Esophagus squamous epithelium (tissue), 5 donors: ENCODE measurements around the gene PACS2. TPM values are rescaled to one million over a fixed set of nuclear protein-coding genes. Genes with fewer than 3 reads are reported as not detected.
A peak's percentile ranks its signal among the peaks of the same experiment; 100 is the strongest.
"Not testable (repeated sequence)": the region's sequence is repeated elsewhere in the genome, so short reads cannot be mapped to it uniquely, and the experiment has no call there.

Experiments
- DNase-seq: peaks from one replicate; lab custom pipeline; 2025; lab: John Stamatoyannopoulos, UW
- H3K27ac ChIP-seq, 4 donors: fragments of 200-600 bp; sonication (generic); one replicate each; pipeline ENCODE4 v1.5.1; 2016 to 2019; ENCODE audit warnings: mild to moderate bottlenecking in 1 of 4
- H3K27me3 ChIP-seq, 4 donors: fragments of 200-600 bp; sonication (generic); 1 replicate in 3 of 4; 2 replicates in 1 of 4; pipeline versions ENCODE4 v1.5.1 to v1.6.0; 2017 to 2021; ENCODE audit warnings: antibody characterized with exemption in 1 of 4
- H3K36me3 ChIP-seq, 3 donors: fragments of 200-600 bp; sonication (generic); one replicate each; pipeline ENCODE4 v1.5.1; 2016 to 2019
- H3K4me1 ChIP-seq, 3 donors: fragments of 200-600 bp; sonication (generic); one replicate each; pipeline ENCODE4 v1.5.1; 2017 to 2019
- H3K4me3 ChIP-seq, 4 donors: fragments of 200-600 bp; sonication (generic); 1 replicate in 3 of 4; 2 replicates in 1 of 4; pipeline ENCODE4 v1.5.1; 2016 to 2019; ENCODE audit warnings: mild to moderate bottlenecking in 2 of 4, moderate library complexity in 1 of 4
- H3K9me3 ChIP-seq, 3 donors: fragments of 200-600 bp; sonication (generic); one replicate each; pipeline ENCODE4 v1.5.1; 2016 to 2019
- CTCF ChIP-seq, 6 experiments: fragments of 450-650 bp in 4 of 6; fragments of 200-600 bp in 2 of 6; sonication (generic) in 2 of 6; IDR thresholded peaks; one replicate each; pipeline ENCODE4 v1.5.1; 2016 to 2019; ENCODE audit warnings: antibody characterized with exemption in 6 of 6, mild to moderate bottlenecking in 4 of 6, moderate library complexity in 4 of 6
- POLR2A ChIP-seq, 4 donors: fragments of 450-650 bp; IDR thresholded peaks; one replicate each; pipeline ENCODE4 v1.6.1; 2017; ENCODE audit warnings: antibody characterized with exemption in 4 of 4, mild to moderate bottlenecking in 4 of 4, moderate library complexity in 3 of 4
- WGBS, 2 donors: methylation state at CpG; one replicate each; pipeline ENCODE4 v1.1.5; 2018; 5-methylcytosine and 5-hydroxymethylcytosine counted together
- intact Hi-C: fragments of 100-400 bp; cut with DNase I; formaldehyde crosslinking; loops from one replicate; pipeline ENCODE4 v1.15.0; 2022
- total RNA-seq, 4 donors: library from RNA; depleted of rRNA; stranded (reverse); fragments of >200 nt; gene quantifications; one replicate each; pipeline ENCODE4 v1.1.0, GENCODE V29; 2016
- donor health status: DM: yes; HTN: yes; CAD: no.

The PACS2 gene
- total RNA-seq, 4 donors from 2014 or later: 20.2 to 42.3 (median 30.9) TPM

DNA sequence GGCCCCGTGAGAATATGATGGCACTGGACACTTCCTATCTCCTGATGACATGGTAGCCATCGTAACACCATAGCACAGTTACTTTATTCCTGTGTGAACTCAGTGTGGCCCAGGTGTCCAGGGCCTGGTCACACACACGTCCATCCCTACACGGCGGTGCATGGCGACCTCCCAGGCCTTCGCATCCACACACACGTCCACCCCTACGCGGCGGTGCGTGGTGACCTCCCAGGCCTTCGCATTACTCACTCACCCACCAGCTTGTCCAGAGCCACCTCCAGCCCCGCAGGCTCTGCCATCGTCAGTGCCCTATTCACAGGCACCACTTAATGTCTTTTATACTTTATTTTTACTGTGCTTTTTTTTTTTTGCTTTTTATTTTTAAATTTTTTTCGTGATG is 44.4 kb downstream of the PACS2 start:
- Histone ChIP-seq H3K9me3 (no peaks in the 10 kb centered on the region), H3K4me1 (peaks cover 0 to 2% (median 0%) of the 10 kb centered on the region in 3 donors), H3K36me3 (peaks cover 0 to 54% (median 0%) of the 10 kb centered on the region in 3 donors), H3K27me3 (no peaks in the 10 kb centered on the region), H3K27ac (no peak overlapping the region), H3K4me3 (no peak overlapping the region)
- no peak for TF ChIP-seq CTCF (IDR thresholded peaks at IDR 0.05)
- TF ChIP-seq POLR2A (IDR thresholded peaks at IDR 0.05): no peak
- no peak for DNase-seq
- intact Hi-C loops: no loop called here
- WGBS, 2 donors: 91 to 93% methylated on average over 12 to 16 of the region's 16 CpGs

GRCh38 chr14:105361412-105361811 is 46.9 kb downstream of the PACS2 start:
- H3K9me3 ChIP-seq, intact Hi-C loops, H3K27ac ChIP-seq, H3K4me3 ChIP-seq, DNase-seq, H3K27me3 ChIP-seq: not testable (repeated sequence)
- H3K36me3 ChIP-seq: peaks cover 0 to 30% (median 0%) of the 10 kb centered on the region in 3 donors
- 93% methylated on average over 10 of the region's 10 CpGs for WGBS, 2 donors
- H3K4me1 ChIP-seq: peaks cover 0 to 13% (median 4%) of the 10 kb centered on the region in 3 donors

GRCh38 chr14:105363847-105364708 is 49.5 kb downstream of the PACS2 start:
- Histone ChIP-seq H3K4me1 (peaks cover 0 to 13% (median 4%) of the 10 kb centered on the region in 3 donors), H3K27me3 (no peaks in the 10 kb centered on the region), H3K9me3 (no peaks in the 10 kb centered on the region), H3K27ac (no peak overlapping the region), H3K4me3 (peak overlapping the region in 2 of 4 donors; percentile 27 to 53), H3K36me3 (peaks cover 0 to 34% (median 8%) of the 10 kb centered on the region in 3 donors)
- intact Hi-C loops: no loop called here
- TF ChIP-seq POLR2A (IDR thresholded peaks at IDR 0.05) (no peak), CTCF (IDR thresholded peaks at IDR 0.05) (no peak)
- 25 to 28% methylated on average over 14 to 16 of the region's 58 CpGs for WGBS, 2 donors
- no peak for DNase-seq

DNA sequence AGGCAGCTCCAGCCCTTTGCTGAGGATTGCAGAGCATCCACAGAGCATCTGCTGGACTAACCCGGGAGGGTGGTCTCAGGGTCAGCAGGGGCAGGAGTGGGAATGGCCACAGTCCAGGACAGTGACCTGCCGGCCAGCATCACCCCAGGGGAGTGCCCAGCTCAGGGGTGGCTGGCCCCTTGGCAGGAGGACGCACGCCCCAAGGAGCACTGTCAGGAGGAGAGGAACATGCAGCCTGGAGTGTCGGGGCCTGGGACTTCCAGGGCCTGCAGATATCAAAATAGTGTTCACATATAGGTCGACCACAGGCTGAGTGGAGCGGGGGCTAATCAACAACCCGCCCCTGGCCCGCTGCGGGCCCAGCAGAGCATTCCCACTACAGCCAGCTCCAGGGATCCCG is 50.6 kb downstream of the PACS2 start:
- 84 to 90% methylated on average over 6 to 10 of the region's 11 CpGs for WGBS, 2 donors
- intact Hi-C loops: loop anchor here (5.0 kb wide), 1 partner anchor 162 kb away; the partner anchor contains the start of gene TMEM121
- Histone ChIP-seq H3K4me1 (peaks cover 0 to 13% (median 4%) of the 10 kb centered on the region in 3 donors), H3K27me3 (no peaks in the 10 kb centered on the region), H3K4me3 (no peak overlapping the region), H3K36me3 (peaks cover 0 to 43% (median 8%) of the 10 kb centered on the region in 3 donors), H3K9me3 (no peaks in the 10 kb centered on the region), H3K27ac (no peak overlapping the region)
- DNase-seq: no peak
- TF ChIP-seq CTCF (IDR thresholded peaks at IDR 0.05): no peak
- TF ChIP-seq POLR2A (IDR thresholded peaks at IDR 0.05): no peak

- Histone ChIP-seq H3K9me3 (no peaks in the 10 kb centered on the region), H3K36me3 (peaks cover 0 to 43% (median 8%) of the 10 kb centered on the region in 3 donors), H3K4me1 (peaks cover 0 to 14% (median 4%) of the 10 kb centered on the region in 3 donors), H3K27me3 (no peaks in the 10 kb centered on the region), H3K4me3 (no peak overlapping the region), H3K27ac (no peak overlapping the region)
- WGBS, 2 donors: 95 to 97% methylated on average over 2 to 11 of the region's 12 CpGs
- TF ChIP-seq CTCF (IDR thresholded peaks at IDR 0.05): no peak
- TF ChIP-seq POLR2A (IDR thresholded peaks at IDR 0.05): no peak
- intact Hi-C loops: loop anchor here (5.0 kb wide), 1 partner anchor 162 kb away; the partner anchor contains the start of gene TMEM121
- DNase-seq: no peak
Measured at GRCh38 chr14:105365681-105366080, 51.1 kb downstream of the PACS2 start.
